CD4-positive, CD25-positive, alpha-beta regulatory T cell (primary cell): Measurements from ENCODE around the gene ZNF444. TPM values are rescaled to one million over a fixed set of nuclear protein-coding genes. Genes with fewer than 3 reads are reported as not detected.
"Not testable (repeated sequence)": the region's sequence is repeated elsewhere in the genome, so short reads cannot be mapped to it uniquely, and the experiment has no call there.

Source experiments
- ATAC-seq, 2 donors: fragments of 150-1000 bp; cut with Tn5 transposase; one replicate each; pipeline ENCODE4 v1.10.0; 2021; ENCODE audit warnings: low read depth in 2 of 2, moderate number of reproducible peaks in 2 of 2, moderate library complexity in 1 of 2
- DNase-seq, 3 donors: peaks; one replicate each; pipeline versions ENCODE4 v3.0.0 to v3.0.0-alpha.2; 2012 to 2022; ENCODE audit warnings: mixed read lengths in 1 of 3
- H3K27ac ChIP-seq: one replicate; pipeline ENCODE4 v1.7.0; 2013; ENCODE audit warnings: mild to moderate bottlenecking, low read length; ENCODE audit not compliant: insufficient read depth, poor library complexity, severe bottlenecking
- H3K27me3 ChIP-seq: one replicate; pipeline ENCODE4 v1.7.0; 2013; ENCODE audit warnings: low read length; ENCODE audit not compliant: control insufficient read depth, insufficient read depth
- H3K36me3 ChIP-seq: one replicate; pipeline ENCODE4 v1.7.0; 2013; ENCODE audit warnings: mild to moderate bottlenecking, low read length, moderate library complexity; ENCODE audit not compliant: control insufficient read depth, insufficient read depth
- H3K4me1 ChIP-seq: 2 replicates; pipeline ENCODE4 v1.7.0; 2013; ENCODE audit warnings: mild to moderate bottlenecking, low read length; ENCODE audit not compliant: insufficient read depth, control insufficient read depth, poor library complexity, severe bottlenecking
- H3K4me3 ChIP-seq: one replicate; pipeline ENCODE4 v1.7.0; 2013; ENCODE audit warnings: low read depth, mild to moderate bottlenecking, low read length, moderate library complexity
- H3K9me3 ChIP-seq, 2 experiments: 1 replicate in 1 of 2; 2 replicates in 1 of 2; pipeline ENCODE4 v1.7.0; 2013; ENCODE audit warnings: low read length in 2 of 2, mild to moderate bottlenecking in 1 of 2, moderate library complexity in 1 of 2; ENCODE audit not compliant: control insufficient read depth in 2 of 2
- H3K27ac Mint-ChIP-seq, 3 donors: one replicate each; pipeline ENCODE4 v1.8.0; 2020 to 2022; ENCODE audit warnings: mild to moderate bottlenecking in 3 of 3, mixed read lengths in 3 of 3, moderate library complexity in 2 of 3
- H3K27me3 Mint-ChIP-seq: one replicate; pipeline ENCODE4 v1.8.0; 2022; ENCODE audit warnings: mild to moderate bottlenecking, mixed read lengths
- H3K36me3 Mint-ChIP-seq: one replicate; pipeline ENCODE4 v1.8.0; 2020; ENCODE audit warnings: mixed read lengths
- H3K4me1 Mint-ChIP-seq, 4 donors: one replicate each; pipeline ENCODE4 v1.8.0; 2020 to 2022; ENCODE audit warnings: mixed read lengths in 4 of 4, mild to moderate bottlenecking in 1 of 4
- H3K4me3 Mint-ChIP-seq, 4 donors: one replicate each; pipeline ENCODE4 v1.8.0; 2020 to 2022; ENCODE audit warnings: mild to moderate bottlenecking in 4 of 4, mixed read lengths in 4 of 4, moderate library complexity in 3 of 4
- H3K9me3 Mint-ChIP-seq, 7 donors: one replicate each; pipeline ENCODE4 v1.8.0; 2020 to 2022; ENCODE audit warnings: mixed read lengths in 7 of 7, mild to moderate bottlenecking in 3 of 7, moderate library complexity in 2 of 7
- polyA plus RNA-seq, 4 donors: library from polyadenylated mRNA; unstranded; fragments of 300-500 nt; fragmentation: Illumina TruSeq; gene quantifications; one replicate each; pipeline ENCODE4 v1.2.3, GENCODE V29; 2021
- total RNA-seq: library from RNA; stranded (reverse); gene quantifications from one replicate; pipeline ENCODE4 v1.2.3, GENCODE V29; 2022

ZNF444 gene
- total and polyA plus RNA-seq, 5 donors from 2014 or later: 10.8 to 23.5 (median 14.3) TPM

GRCh38 chr19:56105090-56105701 lies 35.9 kb upstream of the ZNF444 start:
- Histone ChIP-seq H3K27me3 (no peaks in the 10 kb centered on the region), H3K36me3 (peaks cover 9% of the 10 kb centered on the region), H3K4me3 (no peak overlapping the region), H3K4me1 (no peaks in the 10 kb centered on the region), H3K27ac (no peak overlapping the region), H3K9me3 (no peaks in the 10 kb centered on the region)
- DNase-seq (peak; percentile 21 to 46 (median 25)), ATAC-seq (peak; percentile 39 to 53)
- Mint-ChIP-seq H3K27me3 (no peaks in the 10 kb centered on the region), H3K4me3 (peak overlapping the region in 1 of 4 donors; percentile 13), H3K9me3 (peaks cover 0 to 2% (median 0%) of the 10 kb centered on the region in 7 donors), H3K36me3 (peaks cover 16% of the 10 kb centered on the region), H3K4me1 (peaks cover 0 to 44% (median 14%) of the 10 kb centered on the region in 4 donors), H3K27ac (peak overlapping the region in 2 of 3 donors; percentile 67)

- ATAC-seq, H3K4me3 ChIP-seq, H3K4me1 ChIP-seq, DNase-seq, H3K9me3 Mint-ChIP-seq, H3K9me3 ChIP-seq, H3K4me3 Mint-ChIP-seq, H3K27me3 Mint-ChIP-seq, H3K27me3 ChIP-seq, H3K36me3 ChIP-seq, H3K27ac ChIP-seq: not testable (repeated sequence)
- Mint-ChIP-seq H3K27ac (peak overlapping the region in 2 of 3 donors; percentile 67), H3K36me3 (peaks cover 16% of the 10 kb centered on the region), H3K4me1 (peaks cover 0 to 47% (median 15%) of the 10 kb centered on the region in 4 donors)
These were observed 35.2 kb upstream of the ZNF444 start for GRCh38 chr19:56105831-56106396.

GRCh38 chr19:56106397-56106849 lies 34.7 kb upstream of the ZNF444 start:
- Histone ChIP-seq H3K4me1 (peaks cover 3% of the 10 kb centered on the region), H3K9me3 (no peaks in the 10 kb centered on the region), H3K27ac (no peak overlapping the region), H3K4me3 (no peak overlapping the region), H3K36me3 (peaks cover 6% of the 10 kb centered on the region), H3K27me3 (no peaks in the 10 kb centered on the region)
- Mint-ChIP-seq H3K27me3 (no peaks in the 10 kb centered on the region), H3K4me1 (peaks cover 0 to 49% (median 15%) of the 10 kb centered on the region in 4 donors), H3K9me3 (peaks cover 0 to 2% (median 0%) of the 10 kb centered on the region in 7 donors), H3K4me3 (peak overlapping the region in 1 of 4 donors; percentile 16), H3K36me3 (peaks cover 10% of the 10 kb centered on the region), H3K27ac (no peak overlapping the region)
- no peak for ATAC-seq
- no peak for DNase-seq

- H3K4me3 Mint-ChIP-seq: peak overlapping the region in 1 of 4 donors; percentile 16
- peak overlapping the region in 1 of 3 donors; percentile 83 for H3K27ac Mint-ChIP-seq
These were observed 34.1 kb upstream of the ZNF444 start for GRCh38 chr19:56106993-56107392.

GRCh38 chr19:56107626-56108351 lies 33.3 kb upstream of the ZNF444 start:
- no peak overlapping the region for H3K27ac ChIP-seq
- no peaks in the 10 kb centered on the region for H3K27me3 Mint-ChIP-seq
- peaks cover 4% of the 10 kb centered on the region for H3K36me3 Mint-ChIP-seq
- no peak overlapping the region for H3K27ac Mint-ChIP-seq
- ATAC-seq (no peak), DNase-seq (no peak)
- peaks cover 0 to 2% (median 0%) of the 10 kb centered on the region in 7 donors for H3K9me3 Mint-ChIP-seq
- peaks cover 0 to 60% (median 21%) of the 10 kb centered on the region in 4 donors for H3K4me1 Mint-ChIP-seq
- no peak overlapping the region for H3K4me3 Mint-ChIP-seq
- H3K36me3 ChIP-seq: no peaks in the 10 kb centered on the region
- H3K4me3 ChIP-seq: no peak overlapping the region
- no peaks in the 10 kb centered on the region for H3K9me3 ChIP-seq
- H3K4me1 ChIP-seq: peaks cover 9% of the 10 kb centered on the region
- H3K27me3 ChIP-seq: no peaks in the 10 kb centered on the region

More at GRCh38 chr19:56106993-56107392, 34.1 kb upstream of the ZNF444 start:
- no peak overlapping the region for H3K4me3 ChIP-seq
- Mint-ChIP-seq H3K27me3 (no peaks in the 10 kb centered on the region), H3K4me1 (peaks cover 0 to 55% (median 15%) of the 10 kb centered on the region in 4 donors), H3K9me3 (peaks cover 0 to 2% (median 0%) of the 10 kb centered on the region in 7 donors), H3K36me3 (peaks cover 6% of the 10 kb centered on the region)
- peaks cover 5% of the 10 kb centered on the region for H3K4me1 ChIP-seq
- peaks cover under 1% of the 10 kb centered on the region for H3K36me3 ChIP-seq
- H3K27ac ChIP-seq: no peak overlapping the region
- no peaks in the 10 kb centered on the region for H3K27me3 ChIP-seq
- no peaks in the 10 kb centered on the region for H3K9me3 ChIP-seq
- ATAC-seq (no peak), DNase-seq (no peak)

- ATAC-seq: no peak
- Histone ChIP-seq H3K9me3 (no peaks in the 10 kb centered on the region), H3K27me3 (no peaks in the 10 kb centered on the region), H3K4me3 (no peak overlapping the region), H3K36me3 (no peaks in the 10 kb centered on the region), H3K27ac (no peak overlapping the region), H3K4me1 (peaks cover 15% of the 10 kb centered on the region)
- DNase-seq: no peak
- H3K27me3 Mint-ChIP-seq: no peaks in the 10 kb centered on the region
- H3K4me3 Mint-ChIP-seq: peak overlapping the region in 1 of 4 donors; percentile 15
- peaks cover 0 to 68% (median 28%) of the 10 kb centered on the region in 4 donors for H3K4me1 Mint-ChIP-seq
- H3K27ac Mint-ChIP-seq: no peak overlapping the region
- H3K9me3 Mint-ChIP-seq: peaks cover 0 to 2% (median 0%) of the 10 kb centered on the region in 7 donors
- peaks cover 9% of the 10 kb centered on the region for H3K36me3 Mint-ChIP-seq
These were observed 32.5 kb upstream of the ZNF444 start for GRCh38 chr19:56108447-56109195.

- H3K4me1 Mint-ChIP-seq: peaks cover 0 to 73% (median 30%) of the 10 kb centered on the region in 4 donors
- H3K27me3 Mint-ChIP-seq: no peaks in the 10 kb centered on the region
- no peak overlapping the region for H3K4me3 ChIP-seq
- H3K4me3 Mint-ChIP-seq: no peak overlapping the region
- peaks cover 9% of the 10 kb centered on the region for H3K36me3 Mint-ChIP-seq
- DNase-seq: no peak
- H3K4me1 ChIP-seq: peaks cover 15% of the 10 kb centered on the region
- no peak overlapping the region for H3K27ac Mint-ChIP-seq
- H3K36me3 ChIP-seq: no peaks in the 10 kb centered on the region
- peaks cover 0 to 2% (median 0%) of the 10 kb centered on the region in 7 donors for H3K9me3 Mint-ChIP-seq
- no peak overlapping the region for H3K27ac ChIP-seq
- ATAC-seq: no peak
- H3K9me3 ChIP-seq: no peaks in the 10 kb centered on the region
- no peaks in the 10 kb centered on the region for H3K27me3 ChIP-seq
These were observed 31.9 kb upstream of the ZNF444 start for GRCh38 chr19:56109226-56109625.
